KMS-11 (cell line): ENCODE measurements around the gene HS6ST3.

ENCODE experiments used
- H2AFZ ChIP-seq: fragments of 200-600 bp; sonication (generic); 2 replicates; pipeline ENCODE4 v1.6.1; 2016; ENCODE audit warnings: antibody characterized with exemption, mixed run types, low read depth
- H3K27ac ChIP-seq: fragments of 200-600 bp; sonication (generic); 2 replicates; pipeline ENCODE4 v1.6.1; 2016; ENCODE audit warnings: mild to moderate bottlenecking, mixed run types
- H3K27me3 ChIP-seq: fragments of 200-600 bp; sonication (generic); 2 replicates; pipeline ENCODE4 v1.6.1; 2017; ENCODE audit warnings: mild to moderate bottlenecking, low read depth, mixed run types, moderate library complexity; ENCODE audit not compliant: insufficient read depth
- H3K36me3 ChIP-seq: fragments of 200-600 bp; sonication (generic); 2 replicates; pipeline ENCODE4 v1.6.1; 2017; ENCODE audit warnings: mild to moderate bottlenecking, mixed run types; ENCODE audit not compliant: insufficient read depth
- H3K4me1 ChIP-seq: fragments of 200-600 bp; sonication (generic); 2 replicates; pipeline ENCODE4 v1.6.1; 2016; ENCODE audit warnings: mild to moderate bottlenecking, low read depth, mixed run types; ENCODE audit not compliant: poor library complexity, severe bottlenecking
- H3K4me2 ChIP-seq: fragments of 200-600 bp; sonication (generic); 2 replicates; pipeline ENCODE4 v1.7.0; 2016; ENCODE audit warnings: mild to moderate bottlenecking, mixed run types
- H3K4me3 ChIP-seq: fragments of 200-600 bp; sonication (generic); IDR thresholded peaks from 2 replicates; pipeline ENCODE4 v1.6.1; 2017; ENCODE audit warnings: low read depth, low read length, mixed read lengths; ENCODE audit not compliant: insufficient read depth
- H3K79me2 ChIP-seq: fragments of 200-600 bp; sonication (generic); 2 replicates; pipeline ENCODE4 v1.6.1; 2016; ENCODE audit warnings: low read depth, mixed run types; ENCODE audit not compliant: insufficient read depth
- H3K9ac ChIP-seq: fragments of 200-600 bp; sonication (generic); 2 replicates; pipeline ENCODE4 v1.6.1; 2016; ENCODE audit warnings: mild to moderate bottlenecking, mixed run types
- H4K20me1 ChIP-seq: fragments of 200-600 bp; sonication (generic); 2 replicates; pipeline ENCODE4 v1.6.1; 2016; ENCODE audit warnings: mild to moderate bottlenecking, mixed run types; ENCODE audit not compliant: insufficient read depth
- TF ChIP-seq, protein P1 (sequence below): fragments of 200-600 bp; sonication (generic); conservative IDR thresholded peaks from 2 replicates; pipeline ENCODE4 v1.6.1; 2017; ENCODE audit warnings: low read depth, mild to moderate bottlenecking, antibody characterized with exemption, low read length, moderate library complexity, mixed read lengths

HS6ST3 gene

DNA sequence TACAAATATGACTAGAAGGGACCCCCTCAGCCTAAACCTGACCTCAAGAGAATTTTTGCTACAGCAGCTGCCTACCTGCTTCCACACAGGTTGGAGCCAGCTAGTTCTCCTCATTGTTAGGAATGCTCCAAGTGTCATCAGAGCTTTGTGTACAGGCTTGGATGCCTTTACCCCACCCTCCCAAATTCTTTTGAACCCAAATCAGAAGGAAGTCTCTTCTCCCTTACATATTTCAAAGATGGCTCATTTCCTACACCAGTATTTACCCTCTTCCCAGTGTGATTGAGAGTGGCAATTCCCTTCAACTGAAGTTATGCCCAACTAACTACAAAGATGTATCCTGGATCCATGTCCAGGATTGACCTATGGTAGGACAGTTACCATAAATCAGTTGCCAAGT is 581.2 kb downstream of the HS6ST3 start:
- TF ChIP-seq, protein P1, sequence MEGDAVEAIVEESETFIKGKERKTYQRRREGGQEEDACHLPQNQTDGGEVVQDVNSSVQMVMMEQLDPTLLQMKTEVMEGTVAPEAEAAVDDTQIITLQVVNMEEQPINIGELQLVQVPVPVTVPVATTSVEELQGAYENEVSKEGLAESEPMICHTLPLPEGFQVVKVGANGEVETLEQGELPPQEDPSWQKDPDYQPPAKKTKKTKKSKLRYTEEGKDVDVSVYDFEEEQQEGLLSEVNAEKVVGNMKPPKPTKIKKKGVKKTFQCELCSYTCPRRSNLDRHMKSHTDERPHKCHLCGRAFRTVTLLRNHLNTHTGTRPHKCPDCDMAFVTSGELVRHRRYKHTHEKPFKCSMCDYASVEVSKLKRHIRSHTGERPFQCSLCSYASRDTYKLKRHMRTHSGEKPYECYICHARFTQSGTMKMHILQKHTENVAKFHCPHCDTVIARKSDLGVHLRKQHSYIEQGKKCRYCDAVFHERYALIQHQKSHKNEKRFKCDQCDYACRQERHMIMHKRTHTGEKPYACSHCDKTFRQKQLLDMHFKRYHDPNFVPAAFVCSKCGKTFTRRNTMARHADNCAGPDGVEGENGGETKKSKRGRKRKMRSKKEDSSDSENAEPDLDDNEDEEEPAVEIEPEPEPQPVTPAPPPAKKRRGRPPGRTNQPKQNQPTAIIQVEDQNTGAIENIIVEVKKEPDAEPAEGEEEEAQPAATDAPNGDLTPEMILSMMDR, result no peak
- H3K4me2 ChIP-seq, result no peak overlapping the region
- H3K36me3 ChIP-seq, result no peaks in the 10 kb centered on the region
- H3K27ac ChIP-seq, result no peak overlapping the region
- no peak overlapping the region for H2AFZ ChIP-seq
- no peak overlapping the region for H3K4me3 ChIP-seq
- no peaks in the 10 kb centered on the region for H4K20me1 ChIP-seq
- H3K4me1 ChIP-seq, result no peaks in the 10 kb centered on the region
- H3K9ac ChIP-seq, result no peak overlapping the region
- H3K79me2 ChIP-seq, result no peaks in the 10 kb centered on the region
- no peaks in the 10 kb centered on the region for H3K27me3 ChIP-seq

- no peak overlapping the region for H3K4me2 ChIP-seq
- no peaks in the 10 kb centered on the region for H3K36me3 ChIP-seq
- no peak overlapping the region for H2AFZ ChIP-seq
- no peaks in the 10 kb centered on the region for H3K27me3 ChIP-seq
- no peak overlapping the region for H3K27ac ChIP-seq
- no peaks in the 10 kb centered on the region for H4K20me1 ChIP-seq
- no peak overlapping the region for H3K4me3 ChIP-seq
- no peaks in the 10 kb centered on the region for H3K4me1 ChIP-seq
- H3K79me2 ChIP-seq, result no peaks in the 10 kb centered on the region
- TF ChIP-seq, protein P1, result no peak
- H3K9ac ChIP-seq, result no peak overlapping the region
Observed at GRCh38 chr13:96672016-96672415, 582.1 kb downstream of the HS6ST3 start.

DNA sequence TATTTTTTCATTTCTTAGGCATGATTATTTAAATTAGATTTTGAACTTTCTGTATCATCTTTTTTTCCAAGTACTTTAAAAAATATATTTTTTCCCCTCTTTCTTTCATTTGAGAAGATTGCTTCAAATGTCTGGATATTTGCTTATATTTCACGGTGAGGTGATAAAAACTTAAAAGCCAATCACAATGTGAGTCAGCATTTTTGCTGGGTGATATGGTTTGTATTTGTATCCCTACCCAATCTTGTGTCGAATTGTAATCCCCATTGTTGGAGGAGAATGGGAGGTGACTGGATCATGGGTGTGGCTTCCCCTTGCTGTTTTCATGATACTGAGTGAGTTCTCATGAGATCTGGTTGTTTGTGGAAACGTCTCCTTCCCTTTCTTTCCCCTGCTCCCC is 583.9 kb downstream of the HS6ST3 start:
- H3K27me3 ChIP-seq, result no peaks in the 10 kb centered on the region
- H3K36me3 ChIP-seq, result no peaks in the 10 kb centered on the region
- H3K4me2 ChIP-seq, result no peak overlapping the region
- H2AFZ ChIP-seq, result no peak overlapping the region
- H3K79me2 ChIP-seq, result no peaks in the 10 kb centered on the region
- no peak overlapping the region for H3K4me3 ChIP-seq
- no peaks in the 10 kb centered on the region for H4K20me1 ChIP-seq
- TF ChIP-seq, protein P1, result no peak
- H3K27ac ChIP-seq, result no peak overlapping the region
- H3K9ac ChIP-seq, result no peak overlapping the region
- H3K4me1 ChIP-seq, result no peaks in the 10 kb centered on the region

DNA sequence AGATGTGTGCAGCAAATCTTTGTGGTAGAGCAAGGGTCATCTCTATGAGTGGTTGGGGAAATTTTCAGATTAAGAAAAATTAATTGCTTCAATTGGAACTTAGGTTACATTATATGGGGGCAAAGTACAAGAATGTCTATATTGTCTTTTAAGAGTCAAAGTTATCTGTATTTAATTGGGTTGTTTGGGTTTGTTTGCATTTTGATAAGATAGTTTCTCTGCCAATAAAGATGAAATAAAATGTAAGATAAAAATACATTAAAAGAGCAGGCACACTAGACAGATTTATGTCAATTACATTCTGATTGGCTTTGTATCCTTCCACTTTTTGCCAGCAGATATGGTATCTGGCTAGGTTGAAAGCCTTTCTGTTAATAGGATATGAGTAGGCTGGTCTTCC is 587.1 kb downstream of the HS6ST3 start:
- Histone ChIP-seq H3K4me3 (no peak overlapping the region), H4K20me1 (no peaks in the 10 kb centered on the region), H2AFZ (no peak overlapping the region), H3K4me1 (no peaks in the 10 kb centered on the region), H3K79me2 (no peaks in the 10 kb centered on the region), H3K27me3 (no peaks in the 10 kb centered on the region), H3K4me2 (no peak overlapping the region), H3K36me3 (no peaks in the 10 kb centered on the region), H3K27ac (no peak overlapping the region), H3K9ac (no peak overlapping the region)
- TF ChIP-seq, protein P1, result no peak
